GM12878 (cell line): ENCODE data around the gene ANP32A.

Experiments
- BCLAF1 ChIP-seq: fragments of 450-650 bp; IDR thresholded peaks from 2 replicates; pipeline ENCODE4 v1.6.1; 2017; ENCODE audit warnings: antibody characterized with exemption, mild to moderate bottlenecking, moderate library complexity
- CREB1 ChIP-seq: IDR thresholded peaks from 2 replicates; pipeline ENCODE4 v1.6.1; 2012; ENCODE audit warnings: low read depth, mild to moderate bottlenecking, inconsistent platforms
- CTCF ChIP-seq, 3 experiments: IDR thresholded peaks in 2 of 3; conservative IDR thresholded peaks in 1 of 3; 2 replicates each; pipeline ENCODE4 v1.5.1; 2011; ENCODE audit warnings: low read depth in 3 of 3, low read length in 3 of 3, mild to moderate bottlenecking in 3 of 3, control low read depth in 2 of 3, moderate library complexity in 2 of 3, inconsistent platforms in 1 of 3, mixed read lengths in 1 of 3; ENCODE audit not compliant: control insufficient read depth in 2 of 3, insufficient read depth in 1 of 3; ENCODE audit errors: extremely low read depth in 1 of 3
- ESRRA ChIP-seq: IDR thresholded peaks from 2 replicates; pipeline ENCODE4 v1.6.1; 2012; ENCODE audit warnings: mild to moderate bottlenecking, low read length, improper control_type of control experiment
- EZH2 ChIP-seq: IDR thresholded peaks from 2 replicates; pipeline ENCODE4 v1.6.1; 2012; ENCODE audit warnings: low read depth, mild to moderate bottlenecking, control low read depth, inconsistent platforms, low read length, borderline replicate concordance; ENCODE audit not compliant: control insufficient read depth
- IRF4 ChIP-seq: IDR thresholded peaks from 2 replicates; pipeline ENCODE4 v1.6.1; 2011; ENCODE audit warnings: low read depth, low read length
- MLLT1 ChIP-seq: fragments of 450-650 bp; IDR thresholded peaks from 2 replicates; pipeline ENCODE4 v1.6.1; 2016; ENCODE audit warnings: mild to moderate bottlenecking
- NR2C2 ChIP-seq: IDR thresholded peaks from 2 replicates; pipeline ENCODE4 v1.6.1; 2011; ENCODE audit warnings: borderline replicate concordance, low read depth; ENCODE audit not compliant: control insufficient read depth, insufficient read length
- PRDM15 ChIP-seq: fragments of 450-650 bp; formaldehyde crosslinking; IDR thresholded peaks from 2 replicates; pipeline ENCODE4 v1.4.0; 2020; ENCODE audit warnings: mild to moderate bottlenecking, moderate library complexity
- SRF ChIP-seq, 2 experiments: IDR thresholded peaks; 2 replicates each; pipeline ENCODE4 v1.6.1; 2011; ENCODE audit warnings: low read depth in 2 of 2, low read length in 2 of 2, mild to moderate bottlenecking in 1 of 2, moderate library complexity in 1 of 2
- TCF7 ChIP-seq: IDR thresholded peaks from 2 replicates; pipeline ENCODE4 v1.6.1; 2014; ENCODE audit warnings: antibody characterized with exemption, borderline replicate concordance
- YY1 ChIP-seq: IDR thresholded peaks from 2 replicates; pipeline ENCODE4 v1.6.1; 2011; ENCODE audit warnings: low read depth, mild to moderate bottlenecking, low read length
- ZBTB33 ChIP-seq: fragments of 450-650 bp; IDR thresholded peaks from 2 replicates; pipeline ENCODE4 v1.6.1; 2017; ENCODE audit warnings: mild to moderate bottlenecking
- ZNF274 ChIP-seq: IDR thresholded peaks from one replicate; pipeline ENCODE4 v1.8.0; 2011; ENCODE audit not compliant: insufficient read length, insufficient read depth

GRCh38 chr15:68743256-68743655 is 77.4 kb downstream of the ANP32A start:
- TF ChIP-seq SRF (IDR thresholded peaks at IDR 0.05; ENCODE audit: low read depth in 2 of 2, low read length in 2 of 2) (no peak), CTCF (IDR thresholded peaks at IDR 0.05 in 2 of 3, conservative IDR thresholded peaks at IDR 0.05 in 1 of 3; ENCODE audit: control insufficient read depth in 2 of 3, extremely low read depth in 1 of 3, insufficient read depth in 1 of 3, low read depth in 3 of 3, low read length in 3 of 3) (no peak), YY1 (no peak), NR2C2 (no peak), ESRRA (no peak), PRDM15 (CRISPR knock-in tag) (no peak), IRF4 (no peak), BCLAF1 (no peak), CREB1 (no peak), ZBTB33 (no peak), TCF7 (no peak), ZNF274 (no peak), EZH2 (no peak), MLLT1 (no peak)
